K562 (cell line): ENCODE results near the gene MBOAT2. TPM values are rescaled to one million over a fixed set of nuclear protein-coding genes. Genes with fewer than 3 reads are reported as not detected.

Experiments used
- CREB3 ChIP-seq: fragments of 450-650 bp; conservative IDR thresholded peaks from 2 replicates; pipeline ENCODE4 v1.6.1; 2016; ENCODE audit warnings: missing genetic modification characterization, low read depth, mild to moderate bottlenecking, missing compliant biosample characterization, moderate library complexity
- CTBP1 ChIP-seq: fragments of 450-650 bp; IDR thresholded peaks from 2 replicates; pipeline ENCODE4 v1.6.1; 2016; ENCODE audit warnings: borderline replicate concordance
- ESRRA ChIP-seq: fragments of 450-650 bp; IDR thresholded peaks from 2 replicates; pipeline ENCODE4 v1.6.1; 2014; ENCODE audit warnings: low read depth, mild to moderate bottlenecking, moderate library complexity, borderline replicate concordance
- FOSL1 ChIP-seq: fragments of 200-800 bp; sonication (Bioruptor generic); conservative IDR thresholded peaks from 2 replicates; pipeline ENCODE4 v1.6.1; 2016; ENCODE audit warnings: missing genetic modification characterization, missing compliant biosample characterization
- ID3 ChIP-seq, 2 experiments: fragments of 250-450 bp in 1 of 2; fragments of 450-650 bp in 1 of 2; sonication (Bioruptor Pico) in 1 of 2; IDR thresholded peaks; 2 replicates each; pipeline versions ENCODE4 v1.6.1 to v1.8.0; 2016 to 2021; ENCODE audit warnings: mild to moderate bottlenecking in 2 of 2, moderate library complexity in 2 of 2, missing compliant biosample characterization in 1 of 2, missing genetic modification characterization in 1 of 2
- JUND ChIP-seq, 2 experiments: IDR thresholded peaks; 2 replicates in 1 of 2; 3 replicates in 1 of 2; pipeline ENCODE4 v1.6.1; 2011; ENCODE audit warnings: borderline replicate concordance in 2 of 2, low read depth in 2 of 2, low read length in 2 of 2, improper control_type of control experiment in 1 of 2, missing biosample characterization in 1 of 2, missing genetic modification characterization in 1 of 2, missing genetic modification reagents in 1 of 2
- L3MBTL2 ChIP-seq: fragments of 450-650 bp; IDR thresholded peaks from 2 replicates; pipeline ENCODE4 v1.6.1; 2016; ENCODE audit warnings: mild to moderate bottlenecking, moderate library complexity
- RCOR1 ChIP-seq, 2 experiments: IDR thresholded peaks; 2 replicates each; pipeline ENCODE4 v1.6.1; 2012; ENCODE audit warnings: low read depth in 2 of 2, low read length in 2 of 2, borderline replicate concordance in 1 of 2, improper control_type of control experiment in 1 of 2
- TCF3 ChIP-seq: sonication (generic); formaldehyde crosslinking; IDR thresholded peaks from 2 replicates; pipeline ENCODE4 v1.4.0; 2020; ENCODE audit warnings: mild to moderate bottlenecking, missing genetic modification reagents
- TRIM24 ChIP-seq, 2 experiments: fragments of 450-650 bp; IDR thresholded peaks; 2 replicates each; pipeline ENCODE4 v1.6.1; 2016
- U2AF1 ChIP-seq: fragments of 200-400 bp; formaldehyde crosslinking; optimal IDR thresholded peaks from 2 replicates; pipeline ENCODE3; 2017; ENCODE audit warnings: mild to moderate bottlenecking, low read depth, low read length, moderate library complexity
- ZC3H4 ChIP-seq: sonication (generic); formaldehyde crosslinking; IDR thresholded peaks from 2 replicates; pipeline ENCODE4 v1.9.0; 2021; ENCODE audit warnings: missing genetic modification reagents, borderline replicate concordance
- ZNF518B ChIP-seq: fragments of 250-450 bp; sonication (Bioruptor Pico); IDR thresholded peaks from 2 replicates; pipeline ENCODE4 v1.5.0; 2021; ENCODE audit warnings: mild to moderate bottlenecking, moderate library complexity
- polyA plus RNA-seq, 8 experiments: library from polyadenylated mRNA; depleted of rRNA in 4 of 8; stranded (reverse) in 5 of 8; unstranded in 3 of 8; fragments of >200 nt; fragmentation: Nextera tagmentation in 2 of 8; fragmentation: Illumina TruSeq in 1 of 8; extraction: Ambion mirVana in 2 of 8; extraction: Trizol in 1 of 8; gene quantifications; 2 replicates each; pipeline versions ENCODE4 v1.2.1 to v1.2.3, GENCODE V29; 2011 to 2014; ENCODE audit warnings: inconsistent platforms in 1 of 8, missing spikeins in 1 of 8
- total RNA-seq, 7 experiments: library from RNA; depleted of rRNA in 6 of 7; stranded (reverse); fragments of >200 nt in 6 of 7; fragmentation: Illumina TruSeq in 2 of 7; extraction: Trizol in 2 of 7; gene quantifications; 2 replicates each; pipeline versions ENCODE4 v1.2.1 to v1.2.3, GENCODE V29; 2011 to 2021; ENCODE audit warnings: low replicate concordance in 1 of 7
- TF ChIP-seq, protein P1 (sequence below): fragments of 250-450 bp; sonication (Bioruptor Pico); IDR thresholded peaks from 2 replicates; pipeline ENCODE4 v1.8.0; 2022; ENCODE audit warnings: inconsistent platforms
- TF ChIP-seq, protein P2 (sequence below): fragments of 450-650 bp; IDR thresholded peaks from 2 replicates; pipeline ENCODE4 v1.6.1; 2017; ENCODE audit warnings: antibody characterized with exemption

MBOAT2 gene
- total and polyA plus RNA-seq, 9 of the 15 experiments (the other 6 are each of a cell fraction or from before 2014, with no cell fraction given): 8.4 to 122 (median 27.6) TPM

GRCh38 chr2:9004338-9005204 lies 1.1 kb upstream of the MBOAT2 start (continued):
- TF ChIP-seq, protein P1, sequence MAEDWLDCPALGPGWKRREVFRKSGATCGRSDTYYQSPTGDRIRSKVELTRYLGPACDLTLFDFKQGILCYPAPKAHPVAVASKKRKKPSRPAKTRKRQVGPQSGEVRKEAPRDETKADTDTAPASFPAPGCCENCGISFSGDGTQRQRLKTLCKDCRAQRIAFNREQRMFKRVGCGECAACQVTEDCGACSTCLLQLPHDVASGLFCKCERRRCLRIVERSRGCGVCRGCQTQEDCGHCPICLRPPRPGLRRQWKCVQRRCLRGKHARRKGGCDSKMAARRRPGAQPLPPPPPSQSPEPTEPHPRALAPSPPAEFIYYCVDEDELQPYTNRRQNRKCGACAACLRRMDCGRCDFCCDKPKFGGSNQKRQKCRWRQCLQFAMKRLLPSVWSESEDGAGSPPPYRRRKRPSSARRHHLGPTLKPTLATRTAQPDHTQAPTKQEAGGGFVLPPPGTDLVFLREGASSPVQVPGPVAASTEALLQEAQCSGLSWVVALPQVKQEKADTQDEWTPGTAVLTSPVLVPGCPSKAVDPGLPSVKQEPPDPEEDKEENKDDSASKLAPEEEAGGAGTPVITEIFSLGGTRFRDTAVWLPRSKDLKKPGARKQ: 0 out of 2 replicates have a peak, but pooled peaks have one; percentile 35
- no peak for TF ChIP-seq ZNF518B (CRISPR knock-in tag)
- TF ChIP-seq TRIM24 (IDR thresholded peaks at IDR 0.05): peak in 1 of 2 experiments; percentile 54; a peak in 1 of 4 replicates
- TF ChIP-seq CREB3 (tag): 0 out of 2 replicates have a peak, but pooled peaks have one; percentile 34
- TF ChIP-seq L3MBTL2: peak; percentile 92
- peak; percentile 33; the same call in 1 of the 2 replicates for TF ChIP-seq TCF3 (CRISPR knock-in tag)
- TF ChIP-seq ZC3H4: peak; percentile 79; the same call in 1 of the 2 replicates
- TF ChIP-seq JUND (IDR thresholded peaks at IDR 0.05; ENCODE audit: borderline replicate concordance, low read depth, low read length): peak; percentile 25; the same call in 1 of the 2 replicates
- no peak for TF ChIP-seq JUND (tag; IDR thresholded peaks at IDR 0.05; ENCODE audit: borderline replicate concordance, low read depth, low read length)
- TF ChIP-seq U2AF1: no peak
- no peak for TF ChIP-seq ID3 (CRISPR knock-in tag; IDR thresholded peaks at IDR 0.05)
- 0 out of 2 replicates have a peak, but pooled peaks have one; percentile 42 for TF ChIP-seq ID3 (tag; IDR thresholded peaks at IDR 0.05)
- peak; percentile 37; the same call in 1 of the 2 replicates for TF ChIP-seq CTBP1
- peak in 1 of 2 experiments; percentile 59; a peak in 1 of 4 replicates for TF ChIP-seq RCOR1 (IDR thresholded peaks at IDR 0.05; ENCODE audit: borderline replicate concordance in 1 of 2, low read depth in 2 of 2, low read length in 2 of 2)
- TF ChIP-seq, protein P2, sequence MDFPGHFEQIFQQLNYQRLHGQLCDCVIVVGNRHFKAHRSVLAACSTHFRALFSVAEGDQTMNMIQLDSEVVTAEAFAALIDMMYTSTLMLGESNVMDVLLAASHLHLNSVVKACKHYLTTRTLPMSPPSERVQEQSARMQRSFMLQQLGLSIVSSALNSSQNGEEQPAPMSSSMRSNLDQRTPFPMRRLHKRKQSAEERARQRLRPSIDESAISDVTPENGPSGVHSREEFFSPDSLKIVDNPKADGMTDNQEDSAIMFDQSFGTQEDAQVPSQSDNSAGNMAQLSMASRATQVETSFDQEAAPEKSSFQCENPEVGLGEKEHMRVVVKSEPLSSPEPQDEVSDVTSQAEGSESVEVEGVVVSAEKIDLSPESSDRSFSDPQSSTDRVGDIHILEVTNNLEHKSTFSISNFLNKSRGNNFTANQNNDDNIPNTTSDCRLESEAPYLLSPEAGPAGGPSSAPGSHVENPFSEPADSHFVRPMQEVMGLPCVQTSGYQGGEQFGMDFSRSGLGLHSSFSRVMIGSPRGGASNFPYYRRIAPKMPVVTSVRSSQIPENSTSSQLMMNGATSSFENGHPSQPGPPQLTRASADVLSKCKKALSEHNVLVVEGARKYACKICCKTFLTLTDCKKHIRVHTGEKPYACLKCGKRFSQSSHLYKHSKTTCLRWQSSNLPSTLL: no peak
- TF ChIP-seq FOSL1 (tag): 0 out of 2 replicates have a peak, but pooled peaks have one; percentile 19
- no peak for TF ChIP-seq ESRRA
